A375 (cell line): ENCODE data around the gene FHIT. TPM values are rescaled to one million over a fixed set of nuclear protein-coding genes. Genes with fewer than 3 reads are reported as not detected.

Source experiments
- small RNA-seq: library from RNA; depleted of rRNA; stranded (forward); fragments of <200 nt; gene quantifications from one replicate; pipeline ENCODE3, GENCODE V24; 2014
- total RNA-seq: library from RNA; depleted of rRNA; stranded (reverse); fragments of >200 nt; shearing (Covaris generic); gene quantifications from 2 replicates; pipeline ENCODE4 v1.2.3, GENCODE V29; 2014; rRNA removed

The FHIT gene
- total RNA-seq: 0.11 and 0.23 TPM in 2 replicates

GRCh38 chr3:61251174-61251972, at the start of gene FHIT:
FHIT (minus strand) TSS chr3:61251452.

Small RNAs within 50 kb of the gene (small RNA-seq; reads per million reads assigned to genes)
- gene MIR548BB (not detected), gene RF00012 (0.54 reads per million, percentile 29 among the genes with 10 or more reads in this experiment)
